Esophagus squamous epithelium (tissue), 4 donors: ENCODE data around the gene GPHN.

Experiments
- POLR2A ChIP-seq, 4 donors: fragments of 450-650 bp; IDR thresholded peaks; one replicate each; pipeline ENCODE4 v1.6.1; 2017; ENCODE audit warnings: antibody characterized with exemption in 4 of 4, mild to moderate bottlenecking in 4 of 4, moderate library complexity in 3 of 4
- TF ChIP-seq, protein P1 (sequence below), 6 experiments: fragments of 450-650 bp in 4 of 6; fragments of 200-600 bp in 2 of 6; sonication (generic) in 2 of 6; IDR thresholded peaks; one replicate each; pipeline ENCODE4 v1.5.1; 2016 to 2019; ENCODE audit warnings: antibody characterized with exemption in 6 of 6, mild to moderate bottlenecking in 4 of 6, moderate library complexity in 4 of 6

DNA sequence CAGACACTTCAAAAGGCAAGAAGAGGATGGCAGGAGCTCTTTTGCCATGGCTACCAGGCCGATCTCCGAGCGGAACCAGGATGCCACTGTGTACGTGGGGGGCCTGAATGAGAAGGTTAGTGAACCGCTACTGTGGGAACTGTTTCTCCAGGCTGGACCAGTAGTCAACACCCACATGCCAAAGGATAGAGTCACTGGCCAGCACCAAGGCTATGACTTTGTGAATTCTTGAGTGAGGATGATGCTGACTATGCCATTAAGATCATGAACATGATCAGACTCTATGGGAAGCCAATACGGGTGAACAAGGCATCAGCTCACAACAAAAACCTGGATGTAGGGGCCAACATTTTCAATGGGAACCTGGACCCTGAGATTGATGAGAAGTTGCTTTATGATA is 691.1 kb downstream of the GPHN start:
- TF ChIP-seq, protein P1, sequence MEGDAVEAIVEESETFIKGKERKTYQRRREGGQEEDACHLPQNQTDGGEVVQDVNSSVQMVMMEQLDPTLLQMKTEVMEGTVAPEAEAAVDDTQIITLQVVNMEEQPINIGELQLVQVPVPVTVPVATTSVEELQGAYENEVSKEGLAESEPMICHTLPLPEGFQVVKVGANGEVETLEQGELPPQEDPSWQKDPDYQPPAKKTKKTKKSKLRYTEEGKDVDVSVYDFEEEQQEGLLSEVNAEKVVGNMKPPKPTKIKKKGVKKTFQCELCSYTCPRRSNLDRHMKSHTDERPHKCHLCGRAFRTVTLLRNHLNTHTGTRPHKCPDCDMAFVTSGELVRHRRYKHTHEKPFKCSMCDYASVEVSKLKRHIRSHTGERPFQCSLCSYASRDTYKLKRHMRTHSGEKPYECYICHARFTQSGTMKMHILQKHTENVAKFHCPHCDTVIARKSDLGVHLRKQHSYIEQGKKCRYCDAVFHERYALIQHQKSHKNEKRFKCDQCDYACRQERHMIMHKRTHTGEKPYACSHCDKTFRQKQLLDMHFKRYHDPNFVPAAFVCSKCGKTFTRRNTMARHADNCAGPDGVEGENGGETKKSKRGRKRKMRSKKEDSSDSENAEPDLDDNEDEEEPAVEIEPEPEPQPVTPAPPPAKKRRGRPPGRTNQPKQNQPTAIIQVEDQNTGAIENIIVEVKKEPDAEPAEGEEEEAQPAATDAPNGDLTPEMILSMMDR (IDR thresholded peaks at IDR 0.05) = no peak
- no peak for TF ChIP-seq POLR2A (IDR thresholded peaks at IDR 0.05)
